NAMALWA (cell line): ENCODE measurements around the gene CPS1.

ENCODE experiments used
- DNase-seq: peaks from one replicate; pipeline ENCODE4 v3.0.0-alpha.2; 2015; ENCODE audit warnings: low spot score

CPS1 gene

DNA sequence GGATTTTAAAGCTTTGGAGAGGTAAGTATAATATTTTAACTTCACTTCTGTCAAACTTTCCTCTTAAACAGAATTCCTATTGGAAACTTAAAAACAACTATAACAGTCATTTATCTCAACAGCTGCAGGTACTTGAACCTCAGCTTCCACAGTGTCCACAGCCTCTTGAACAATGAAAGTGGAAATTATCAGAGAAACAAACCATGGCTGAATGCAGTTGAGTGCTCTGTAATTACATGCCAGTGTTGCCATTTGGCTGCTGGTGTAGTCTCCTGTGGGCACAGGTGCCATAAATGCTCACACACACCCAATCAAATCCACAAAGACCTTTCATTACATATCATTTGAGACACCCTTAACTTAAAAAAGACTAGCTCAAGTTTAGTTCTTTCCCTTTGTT lies 125.1 kb downstream of the CPS1 start:
- no peak for DNase-seq

DNA sequence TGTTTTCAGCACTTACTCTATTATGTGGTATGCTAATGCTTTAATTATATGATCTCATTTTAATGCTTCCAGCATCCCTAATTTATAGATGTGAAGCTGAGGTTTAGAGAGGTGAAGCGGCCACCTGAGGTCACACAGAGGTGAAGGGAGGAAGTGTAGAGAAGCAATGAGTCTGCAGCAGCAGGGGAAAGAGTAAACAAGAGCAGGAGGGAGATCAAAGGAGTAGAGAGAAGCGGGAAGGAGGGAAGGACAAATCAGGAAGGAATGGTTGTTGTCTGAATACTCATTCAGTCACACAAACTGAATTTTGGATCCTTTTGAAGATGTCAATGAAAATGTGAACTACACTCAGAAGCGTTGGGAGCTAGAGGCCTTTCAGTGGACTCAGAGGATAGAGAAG lies 130.0 kb downstream of the CPS1 start:
- DNase-seq = no peak

DNA sequence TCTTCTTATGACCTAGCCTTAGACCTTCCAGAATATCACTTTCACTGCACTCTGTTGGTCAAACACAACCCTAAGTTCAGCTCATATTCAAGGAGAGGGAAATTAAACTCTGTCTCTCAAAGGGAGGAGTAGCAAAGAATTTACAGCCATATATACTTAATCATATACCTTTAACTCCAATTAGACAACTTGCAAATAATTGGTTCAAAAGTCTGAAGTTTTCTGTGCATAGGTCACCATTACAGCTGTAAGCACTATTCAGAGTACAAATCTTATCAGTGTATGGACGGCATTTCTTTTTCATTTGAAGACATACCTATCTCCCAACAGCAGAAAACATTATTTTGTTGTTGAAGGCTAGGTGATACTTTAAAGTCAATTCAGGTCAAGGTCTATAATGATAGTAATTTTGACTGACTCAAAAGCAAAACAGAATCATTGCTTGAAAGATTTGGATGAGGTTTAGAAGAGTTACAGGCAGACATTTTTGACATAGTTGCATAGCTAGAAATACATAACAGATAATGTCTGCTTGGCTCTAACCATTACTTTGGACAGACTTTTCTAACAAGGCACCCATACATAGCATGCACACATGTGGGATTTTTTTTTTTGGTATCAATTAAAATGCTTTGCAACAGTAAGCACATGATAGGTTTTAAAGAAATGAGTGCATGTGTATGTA lies 131.5 kb downstream of the CPS1 start:
- DNase-seq = no peak

DNA sequence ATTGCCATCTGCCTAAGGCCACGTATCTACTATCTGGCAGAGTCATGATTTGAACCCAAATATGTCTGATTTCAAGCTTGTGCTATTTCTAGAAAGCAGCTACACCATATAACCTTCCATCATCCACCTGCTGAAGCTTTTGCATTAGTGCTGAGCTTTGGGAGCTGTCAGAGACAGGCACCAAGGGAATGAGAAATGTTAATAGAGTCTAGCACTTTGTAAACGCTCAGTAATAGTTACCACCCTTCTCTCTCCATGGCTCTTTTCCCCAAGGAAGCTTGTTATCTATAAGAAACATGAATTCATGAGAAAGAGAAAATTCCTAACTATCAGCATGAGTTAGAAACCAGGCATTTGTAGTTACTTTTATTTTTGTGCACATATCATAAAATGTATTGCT lies 151.5 kb downstream of the CPS1 start:
- no peak for DNase-seq

DNA sequence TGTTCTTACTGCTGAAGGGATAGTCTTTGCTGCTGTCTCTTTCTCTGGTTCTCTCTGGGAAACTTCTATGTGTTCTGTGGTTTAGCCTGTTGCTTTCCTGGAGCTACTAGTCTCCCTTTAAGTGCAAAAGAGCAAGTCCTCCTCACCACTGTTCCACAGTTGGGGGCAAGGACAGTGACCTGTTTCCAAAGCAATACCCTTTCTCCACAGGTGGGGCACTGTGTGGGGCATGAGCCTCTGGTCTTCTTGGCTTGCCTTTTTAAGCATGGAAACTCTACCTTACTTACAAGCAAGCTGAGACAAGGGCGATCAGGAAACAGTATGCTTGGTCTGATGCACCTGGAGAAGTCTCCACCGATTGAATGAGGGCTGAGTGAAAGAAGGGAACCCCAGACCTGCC lies 156.7 kb downstream of the CPS1 start:
- peak; percentile 3 for DNase-seq

DNA sequence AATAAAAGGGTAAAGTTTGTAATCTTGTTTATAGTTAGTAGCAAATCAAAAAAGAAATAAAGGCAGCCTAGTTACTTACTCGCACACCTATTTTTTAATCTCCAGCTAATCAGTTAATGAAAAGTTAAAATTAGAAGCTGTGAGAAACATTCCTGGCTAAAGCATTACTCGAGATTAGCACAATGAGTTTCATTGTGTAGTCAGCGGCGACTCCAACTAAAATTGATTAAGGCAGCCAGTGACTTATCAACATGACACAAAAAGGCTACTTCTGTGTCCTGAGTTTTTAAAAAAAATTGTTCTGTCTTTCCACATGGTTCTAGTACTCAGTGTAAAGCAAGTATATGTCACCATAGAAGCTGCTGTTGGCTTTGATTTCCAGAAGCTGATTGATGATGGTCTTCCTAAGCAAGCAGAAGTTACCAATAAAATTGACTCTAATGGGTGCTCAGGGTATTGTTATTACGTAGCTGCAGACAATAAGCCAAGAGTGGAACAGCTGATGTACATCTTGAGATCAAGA lies 159.2 kb downstream of the CPS1 start:
- DNase-seq = no peak

DNA sequence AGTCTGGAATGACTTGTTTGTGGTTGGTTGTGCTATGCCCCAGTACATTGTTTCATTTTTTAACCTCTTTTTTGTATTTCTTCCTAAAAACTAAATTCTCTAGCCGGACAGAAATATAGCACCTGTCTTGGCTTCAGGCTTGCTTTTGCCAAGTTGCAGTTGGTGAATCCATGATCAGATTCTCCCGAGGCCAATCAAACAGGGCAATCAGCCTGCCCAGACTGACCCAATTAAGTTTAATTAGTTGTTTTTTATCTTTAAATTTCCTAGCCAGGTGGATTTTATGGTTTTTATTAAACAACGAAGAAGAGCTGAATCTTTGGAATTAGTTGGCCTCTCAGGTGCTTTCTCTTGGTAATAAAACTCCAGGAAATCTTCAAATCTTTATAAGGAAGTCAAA lies 162.1 kb downstream of the CPS1 start:
- no peak for DNase-seq

DNA sequence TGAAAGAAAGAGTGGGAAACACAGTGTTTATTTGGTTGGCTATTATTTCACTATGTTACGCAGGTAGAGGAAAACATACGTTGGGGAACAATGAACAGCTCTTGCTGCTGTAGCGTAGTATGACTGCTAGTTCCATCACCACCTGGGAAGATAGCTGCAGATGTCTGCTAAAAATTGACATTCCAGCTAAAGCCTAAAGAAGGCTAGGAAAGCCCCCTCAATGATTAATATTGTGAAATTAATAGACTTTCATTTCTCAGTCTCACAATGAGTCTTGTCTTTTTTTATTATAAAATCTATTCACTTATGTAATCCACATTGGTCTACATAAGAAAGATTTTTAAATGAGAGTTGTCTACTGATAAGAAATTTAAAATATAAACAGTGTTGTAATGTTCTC lies 165.7 kb downstream of the CPS1 start:
- DNase-seq = no peak

DNA sequence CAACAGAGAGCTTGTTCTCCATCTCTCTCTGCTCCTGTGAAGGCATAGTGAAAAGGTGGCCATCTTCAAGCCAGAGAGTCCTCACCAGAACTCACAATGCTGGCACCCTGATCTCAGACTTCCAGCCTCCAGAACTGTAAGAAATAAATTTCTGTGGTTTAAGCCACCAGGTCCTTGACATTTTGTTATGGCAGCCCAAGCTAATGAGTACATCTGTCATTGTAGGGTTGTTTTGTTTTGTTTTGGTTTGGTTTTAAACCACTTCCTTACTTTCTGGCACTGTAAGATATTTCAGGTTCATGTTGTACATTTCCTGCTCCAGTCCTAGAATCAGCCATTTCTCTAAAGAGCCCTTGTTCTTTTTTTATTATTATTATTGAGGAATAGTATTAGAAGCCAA lies 171.2 kb downstream of the CPS1 start:
- DNase-seq = no peak
